ENCODE measurements around the gene WASHC3.
A peak's percentile ranks its signal among the peaks of the same experiment; 100 is the strongest.
"Not testable (repeated sequence)": the region's sequence is repeated elsewhere in the genome, so short reads cannot be mapped to it uniquely, and the experiment has no call there.

WASHC3 gene, protein sequence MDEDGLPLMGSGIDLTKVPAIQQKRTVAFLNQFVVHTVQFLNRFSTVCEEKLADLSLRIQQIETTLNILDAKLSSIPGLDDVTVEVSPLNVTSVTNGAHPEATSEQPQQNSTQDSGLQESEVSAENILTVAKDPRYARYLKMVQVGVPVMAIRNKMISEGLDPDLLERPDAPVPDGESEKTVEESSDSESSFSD

DNA sequence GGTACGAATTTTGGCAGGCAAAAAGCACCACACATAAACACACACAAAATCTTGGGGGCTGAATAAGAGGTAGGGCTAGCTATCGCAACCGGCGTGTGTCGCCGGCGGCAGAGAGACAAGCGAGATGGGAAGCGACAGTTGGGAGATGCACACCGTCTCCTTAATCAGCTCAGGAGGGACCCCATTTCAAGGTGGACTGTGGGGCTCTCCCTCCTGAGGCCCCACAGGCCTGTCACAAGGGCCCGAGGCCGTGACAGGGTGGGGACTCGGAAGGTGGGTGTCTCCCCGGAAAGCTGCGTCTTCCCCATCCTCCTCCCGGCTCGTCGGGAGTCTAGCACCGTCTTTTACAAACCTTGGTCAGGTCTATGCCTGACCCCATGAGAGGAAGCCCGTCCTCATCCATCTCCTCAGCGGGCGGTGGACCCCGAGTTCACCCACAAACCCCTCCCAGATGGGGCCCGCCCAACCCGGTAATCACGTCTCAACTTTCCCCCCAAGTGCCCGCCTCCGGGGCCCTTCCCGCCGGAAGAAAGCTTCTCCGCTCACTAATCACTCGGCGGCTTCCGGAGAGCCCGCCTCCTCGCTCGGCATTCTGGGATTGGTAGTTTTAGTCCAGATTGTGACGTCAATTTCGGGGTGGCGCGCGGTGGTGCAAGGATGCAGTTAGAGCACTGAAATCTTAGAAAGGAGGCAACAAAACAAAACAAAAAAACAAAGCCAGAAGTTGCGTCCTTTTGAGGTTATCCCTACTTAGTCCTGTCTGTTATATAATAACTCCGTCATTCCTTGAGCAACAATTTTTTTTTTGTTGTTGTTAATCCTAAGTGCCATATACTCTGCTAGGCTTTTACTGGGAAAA, at the start of gene WASHC3:
TSS of gene WASHC3 (minus strand) at position 432 of the 859 bp plus-strand sequence. CDS start at position 403, 29 bp downstream.
- peak within 1 kb of the TSS; percentile 63 to 90 (median 86) for H3K4me3 ChIP-seq
- H3K27ac ChIP-seq = peak within 1 kb of the TSS; percentile 35 to 97 (median 91)

DNA sequence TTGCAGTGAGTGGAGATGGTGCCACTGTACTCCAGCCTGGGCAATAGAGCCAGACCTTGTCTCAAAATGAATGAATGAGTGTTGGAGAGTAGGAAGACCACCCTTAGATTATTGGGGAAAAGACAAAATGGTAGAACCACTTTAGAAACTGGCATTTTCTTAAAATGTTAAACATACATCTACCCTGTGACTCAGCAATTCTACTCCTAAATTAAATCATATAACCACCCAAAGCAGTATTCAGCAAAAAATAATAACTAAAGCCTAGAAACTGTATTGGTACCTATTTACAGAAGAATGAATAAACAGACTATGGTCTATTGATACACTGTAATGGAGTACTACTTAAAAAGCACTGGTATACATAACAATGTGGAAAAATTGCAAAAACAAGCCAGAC, 49.0 kb upstream of the WASHC3 start:
- Histone ChIP-seq H3K27ac (no peak overlapping the region), H3K4me3 (no peak overlapping the region)

DNA sequence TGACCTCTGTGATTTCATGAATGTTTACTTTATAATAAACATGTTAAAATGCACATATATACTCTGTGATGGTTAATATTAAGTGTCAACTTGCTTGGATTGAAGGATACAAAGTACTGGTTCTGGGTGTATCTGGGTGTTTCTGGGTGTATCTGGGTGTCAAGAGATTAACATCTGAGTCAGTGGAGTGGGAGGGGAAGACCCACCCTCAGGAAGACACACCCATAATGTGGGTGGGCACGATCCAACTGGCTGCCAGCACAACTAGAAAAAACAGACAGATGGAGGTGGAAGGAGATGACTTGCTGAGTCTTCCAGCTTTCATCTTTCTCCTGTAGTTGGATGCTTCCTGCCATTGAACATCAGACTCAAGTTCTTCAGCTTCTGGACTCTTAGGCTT, 46.2 kb upstream of the WASHC3 start:
- H3K4me3 ChIP-seq = no peak overlapping the region
- no peak overlapping the region for H3K27ac ChIP-seq

DNA sequence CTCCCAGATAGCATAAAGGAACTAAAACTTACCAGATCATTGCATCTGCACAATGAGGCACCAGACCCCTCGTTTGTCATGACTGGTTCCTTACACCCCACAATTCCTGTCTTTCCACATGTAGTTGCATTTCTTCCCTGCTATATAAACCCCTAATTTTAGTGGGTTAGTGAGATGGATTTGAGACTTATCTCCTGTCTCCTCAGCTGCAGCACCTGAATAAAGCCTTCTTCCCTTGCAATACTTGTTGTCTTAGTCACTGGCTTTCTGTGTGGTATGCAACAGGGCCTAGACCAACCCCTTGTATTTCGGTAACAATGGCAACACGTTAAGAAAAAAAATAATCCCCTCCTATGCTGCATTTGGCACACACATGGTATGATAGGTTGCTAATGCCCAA, 45.1 kb upstream of the WASHC3 start:
- Histone ChIP-seq H3K4me3 (no peak overlapping the region), H3K27ac (no peak overlapping the region)

DNA sequence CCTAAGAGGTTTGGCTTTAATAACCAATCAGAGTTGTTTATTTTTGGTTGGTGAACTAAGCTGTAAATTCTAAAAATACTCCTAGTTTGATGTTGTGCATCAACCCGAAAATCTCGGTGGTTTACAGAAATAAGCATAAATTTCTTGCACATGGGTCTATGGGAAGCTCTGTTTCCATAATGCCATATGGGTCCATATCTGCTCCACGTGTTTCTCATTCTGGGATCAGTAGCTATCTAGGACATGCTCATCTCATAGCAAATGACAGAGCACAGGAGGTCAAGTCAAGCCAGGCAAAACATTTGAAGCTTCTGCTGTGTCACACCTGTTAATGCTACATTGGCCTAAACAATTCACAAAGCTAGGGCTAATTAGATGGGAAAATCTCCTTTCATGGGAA, 35.1 kb upstream of the WASHC3 start:
- Histone ChIP-seq H3K27ac (no peak overlapping the region), H3K4me3 (no peak overlapping the region)

DNA sequence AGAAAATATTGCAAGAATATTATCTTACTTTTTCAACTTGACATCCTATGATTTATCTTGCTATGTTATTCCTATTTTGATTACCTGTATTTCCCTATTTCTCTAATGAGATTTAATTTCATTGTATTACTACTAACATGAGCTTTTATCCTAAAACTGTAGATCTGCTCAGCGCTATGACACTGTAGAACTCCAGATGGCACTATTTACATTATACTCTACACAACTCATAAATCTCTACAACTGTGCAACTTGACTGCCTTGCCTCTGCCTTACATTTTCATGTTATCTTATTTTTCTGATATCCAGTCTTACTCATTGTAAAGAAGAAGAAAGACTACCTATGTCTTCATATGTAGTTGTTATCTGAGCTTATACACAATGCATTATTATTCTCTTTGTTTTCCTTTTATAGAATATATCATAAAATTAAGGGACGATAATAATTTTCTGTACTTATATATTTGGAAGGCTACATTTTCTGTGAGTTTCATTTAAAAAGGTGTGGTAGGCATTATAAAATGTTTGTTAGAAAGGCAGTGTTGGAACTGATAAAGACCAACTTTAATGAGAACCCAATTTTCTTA, 34.0 kb upstream of the WASHC3 start:
- Histone ChIP-seq H3K27ac (no peak overlapping the region), H3K4me3 (no peak overlapping the region)

DNA sequence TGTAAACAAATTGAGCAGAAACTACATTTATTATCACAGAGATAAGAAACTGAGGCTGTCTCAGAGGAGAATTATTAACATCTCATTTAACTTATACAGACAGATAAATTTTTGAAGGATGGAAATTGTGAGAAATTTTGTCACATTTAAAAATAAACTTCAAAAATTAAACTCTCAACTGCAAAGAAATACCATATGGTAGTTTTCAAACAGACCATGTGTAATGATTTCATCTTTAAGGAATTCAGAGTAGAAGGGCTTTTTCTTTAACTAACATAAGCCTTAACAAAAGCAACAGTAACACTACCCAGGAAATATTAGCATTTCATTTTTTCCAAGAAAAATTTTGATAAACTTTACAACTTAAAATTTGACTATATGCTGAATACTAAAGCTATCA, 31.5 kb upstream of the WASHC3 start:
- Histone ChIP-seq H3K27ac (peak overlapping the region in 3 of 21 experiments; percentile 0 to 46 (median 40)), H3K4me3 (no peak overlapping the region)

DNA sequence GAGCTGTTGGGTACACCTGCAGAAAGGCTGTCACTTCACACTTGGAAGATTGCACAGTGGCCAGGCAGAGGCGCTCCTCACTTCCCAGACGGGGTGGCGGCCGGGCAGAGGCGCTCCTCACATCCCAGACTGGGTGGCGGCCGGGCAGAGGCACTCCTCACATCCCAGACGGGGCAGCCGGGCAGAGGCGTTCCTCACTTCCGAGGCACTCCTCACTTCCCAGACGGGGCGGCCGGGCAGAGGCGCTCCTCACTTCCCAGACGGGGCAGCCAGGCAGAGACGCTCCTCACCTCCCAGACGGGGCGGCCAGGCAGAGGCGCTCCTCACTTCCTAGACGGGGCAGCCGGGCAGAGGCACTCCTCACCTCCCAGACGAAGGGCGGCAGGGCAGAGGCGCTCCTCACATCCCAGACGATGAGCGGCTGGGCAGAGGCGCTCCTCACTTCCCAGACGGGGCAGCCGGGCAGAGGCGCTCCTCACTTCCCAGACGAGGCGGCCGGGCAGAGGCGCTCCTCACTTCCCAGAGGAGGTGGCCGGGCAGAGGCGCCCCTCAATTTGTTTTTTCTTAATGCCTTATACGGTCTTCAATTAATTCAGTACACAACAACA, 27.5 kb upstream of the WASHC3 start:
- not testable (repeated sequence) for H3K27ac ChIP-seq, H3K4me3 ChIP-seq

DNA sequence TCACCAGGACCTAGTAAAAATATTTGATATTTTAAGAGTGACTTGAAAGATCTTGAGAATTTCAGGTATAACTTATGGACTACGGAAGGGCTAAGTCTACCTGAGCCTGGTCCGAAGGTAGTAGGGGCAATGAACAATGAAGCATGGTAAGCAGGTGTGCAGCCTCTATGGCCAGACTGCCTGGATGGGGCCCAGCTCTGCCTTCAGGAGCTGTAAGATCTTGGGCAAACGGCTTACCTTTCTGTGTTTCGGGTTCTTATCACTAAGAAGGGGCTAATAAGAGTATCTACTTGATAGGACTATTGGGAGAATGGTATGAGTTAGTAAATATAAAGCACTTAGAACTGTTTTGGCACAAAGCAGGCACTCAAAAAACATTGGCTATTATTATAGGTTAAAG, 19.1 kb upstream of the WASHC3 start:
- H3K4me3 ChIP-seq = no peak overlapping the region
- H3K27ac ChIP-seq = no peak overlapping the region

DNA sequence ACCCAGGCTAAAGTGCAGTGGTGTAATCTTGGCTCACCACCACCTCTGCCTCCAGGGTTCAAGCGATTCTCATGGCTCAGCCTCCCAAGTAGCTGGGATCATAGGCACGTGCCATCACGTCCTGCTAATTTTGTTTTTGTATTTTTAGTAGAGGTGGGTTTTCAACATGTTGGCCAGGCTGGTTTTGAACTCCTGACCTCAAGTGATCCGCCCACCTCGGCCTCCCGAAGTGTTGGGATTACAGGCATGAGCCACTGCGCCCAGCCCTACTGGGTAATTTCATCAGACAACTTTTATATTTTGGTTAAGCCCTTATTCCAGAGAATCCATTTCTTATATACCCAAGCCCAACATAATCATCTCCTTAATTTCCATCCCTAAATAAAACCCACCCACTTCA, 10.3 kb upstream of the WASHC3 start:
- H3K4me3 ChIP-seq, H3K27ac ChIP-seq: not testable (repeated sequence)

DNA sequence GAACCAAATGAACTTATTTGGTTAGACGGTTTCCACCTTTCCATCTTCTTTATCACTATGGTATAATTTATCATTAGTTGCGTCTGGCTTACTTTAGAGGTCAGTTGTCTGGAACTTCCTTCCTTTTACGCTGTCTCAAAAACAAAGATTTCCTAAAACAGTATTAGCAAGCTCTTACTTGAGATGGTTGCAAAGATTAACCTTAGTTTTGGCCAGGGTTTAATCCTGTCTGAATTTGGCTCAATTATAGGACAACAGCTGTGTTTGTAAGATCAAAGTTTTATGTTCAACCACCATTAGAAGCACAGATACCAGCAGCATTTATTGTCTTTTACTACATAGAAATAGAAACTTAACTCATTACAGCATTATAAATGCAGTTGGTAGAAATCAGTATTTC, 7.9 kb upstream of the WASHC3 start:
- H3K27ac ChIP-seq = peak overlapping the region in 2 of 21 experiments; percentile 6 to 13

DNA sequence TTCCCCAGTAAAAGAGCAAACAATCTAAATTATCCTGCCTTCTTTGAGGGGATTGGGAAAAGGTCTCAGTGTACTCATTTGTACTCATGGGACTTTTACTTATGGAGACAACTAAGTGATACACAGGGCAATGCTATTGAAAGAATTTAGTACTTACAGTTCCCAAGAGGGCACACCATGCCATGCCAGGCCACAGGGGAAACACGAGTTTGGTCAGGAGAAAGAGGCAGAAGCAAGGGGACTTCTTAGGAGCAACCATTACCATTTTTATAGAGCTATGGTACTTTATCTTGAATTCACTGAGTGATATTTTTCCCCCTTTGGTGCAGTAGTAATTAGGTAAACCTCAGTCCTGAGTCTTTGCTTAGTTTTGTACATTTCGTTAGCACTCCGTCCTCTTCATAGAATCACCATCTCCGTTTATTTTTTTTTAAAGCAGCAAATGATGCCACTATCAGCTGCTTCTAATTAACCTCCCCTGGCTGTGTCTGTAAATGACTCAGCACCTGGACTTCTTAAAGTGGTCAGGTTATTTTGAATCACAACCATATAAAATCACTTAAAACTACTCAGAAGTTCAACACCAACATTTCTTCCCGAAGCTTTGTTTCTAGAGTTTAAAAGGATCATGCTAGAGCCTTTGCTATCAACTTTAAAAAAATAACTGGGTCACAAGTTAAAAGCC, 5.9 kb upstream of the WASHC3 start:
- Histone ChIP-seq H3K4me3 (no peak overlapping the region), H3K27ac (peak overlapping the region in 1 of 21 experiments; percentile 9)

More for the DNA sequence above, 7.9 kb upstream of the WASHC3 start:
- H3K4me3 ChIP-seq = no peak overlapping the region

DNA sequence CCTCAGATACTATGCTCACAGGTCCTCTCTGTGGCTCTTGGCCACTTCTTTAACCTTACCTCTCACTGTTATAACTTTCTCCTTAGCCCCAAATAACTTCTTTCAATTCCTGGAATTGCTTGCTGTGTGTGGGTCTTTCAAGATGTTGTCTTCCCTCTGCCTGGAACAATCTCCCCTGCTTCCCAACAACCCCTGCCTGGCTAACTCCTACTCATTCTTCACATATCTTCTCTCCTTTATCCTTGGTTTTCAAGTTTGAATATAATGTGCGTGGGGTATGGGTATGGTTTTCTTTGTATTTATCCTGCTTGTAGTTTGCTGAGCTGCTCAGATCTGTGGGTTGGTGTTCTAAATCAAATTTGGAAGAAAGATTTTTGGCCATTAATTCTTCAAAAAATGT, 2.7 kb upstream of the WASHC3 start:
- no peak overlapping the region for H3K27ac ChIP-seq
- no peak overlapping the region for H3K4me3 ChIP-seq

DNA sequence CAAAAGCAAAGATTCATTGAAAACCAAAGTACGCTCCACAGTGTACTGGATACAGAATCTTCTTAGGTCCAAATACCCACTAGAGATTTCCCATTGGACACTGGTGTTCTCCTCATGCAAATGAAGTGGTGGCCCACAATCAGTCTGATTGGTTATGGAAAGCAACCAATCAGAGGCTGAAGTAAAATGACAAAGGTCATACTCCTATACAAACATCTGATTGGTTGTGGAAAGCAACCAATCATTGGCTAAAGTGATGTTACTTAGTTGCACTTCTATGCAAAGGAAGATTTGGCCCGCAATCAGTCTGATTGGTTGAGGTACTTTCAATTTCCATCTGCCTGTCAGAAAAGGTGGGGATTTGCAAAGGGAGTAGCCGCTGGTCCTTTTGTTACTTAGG, 1.3 kb upstream of the WASHC3 start:
- no peak overlapping the region for H3K4me3 ChIP-seq
- no peak overlapping the region for H3K27ac ChIP-seq

DNA sequence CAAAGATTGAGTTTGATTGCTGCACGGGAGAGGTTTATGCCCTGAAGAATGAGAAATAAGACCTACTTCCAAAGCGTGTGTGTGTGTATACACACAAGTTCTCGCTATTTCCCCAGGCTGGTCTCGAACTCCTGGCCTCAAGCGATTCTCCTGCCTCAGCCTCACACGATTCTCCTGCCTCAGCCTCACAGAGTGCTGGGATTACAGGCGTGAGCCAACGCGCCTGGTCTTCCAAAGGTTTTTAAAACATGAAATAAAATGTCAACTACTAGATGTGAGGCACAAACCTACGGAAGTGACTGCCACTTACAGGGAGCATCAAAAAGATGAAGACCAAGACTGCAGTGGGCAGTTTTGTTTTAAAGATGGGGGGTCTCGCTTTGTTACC, 622 bp upstream of the WASHC3 start:
- peak overlapping the region in 2 of 21 experiments; percentile 93 to 97 for H3K27ac ChIP-seq

DNA sequence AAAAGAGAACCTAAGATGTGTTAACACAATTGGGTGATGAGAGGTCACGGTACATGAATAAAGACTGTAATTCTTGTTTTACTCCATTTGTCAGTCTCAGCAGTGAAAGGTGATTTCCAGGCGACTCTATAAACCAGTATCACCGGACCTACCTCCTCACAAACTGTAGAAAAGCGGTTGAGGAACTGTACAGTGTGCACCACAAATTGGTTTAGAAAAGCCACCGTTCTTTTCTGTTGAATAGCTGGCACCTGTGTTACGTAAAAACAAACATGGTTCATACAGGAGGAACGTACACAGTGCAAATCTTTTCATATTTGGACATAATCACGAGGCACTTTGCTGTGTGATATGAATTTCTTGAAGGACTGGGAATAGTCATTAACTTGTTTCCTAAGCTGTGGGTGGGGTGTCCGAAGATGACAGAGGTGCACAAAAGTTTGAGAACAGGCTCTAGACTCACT, 663 bp downstream of the WASHC3 start:
- Histone ChIP-seq H3K27ac (peak overlapping the region; percentile 35 to 97 (median 91)), H3K4me3 (peak overlapping the region; percentile 63 to 90 (median 86))

More for the DNA sequence above, 622 bp upstream of the WASHC3 start:
- peak overlapping the region in 2 of 7 experiments; percentile 86 to 89 for H3K4me3 ChIP-seq

DNA sequence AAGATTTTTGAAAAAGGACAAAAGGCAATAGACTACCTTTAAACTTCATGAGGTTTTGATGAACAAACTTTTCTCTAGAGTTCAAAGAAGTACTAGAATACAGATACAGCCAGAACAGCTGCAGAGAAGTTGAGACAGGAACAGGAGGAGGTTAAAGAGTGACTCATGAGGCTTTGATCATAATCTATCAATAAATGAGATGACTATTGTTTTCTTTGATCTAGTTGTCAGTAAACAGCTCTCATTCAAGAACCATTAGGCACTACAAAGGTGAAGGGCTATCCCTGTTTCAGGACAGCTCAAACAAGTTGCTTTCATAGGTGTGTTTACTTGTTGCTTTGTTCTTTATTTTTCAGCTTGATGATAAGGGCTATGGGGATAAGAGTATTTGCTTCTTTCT, 2.4 kb downstream of the WASHC3 start:
- peak overlapping the region in 3 of 21 experiments; percentile 8 to 36 (median 11) for H3K27ac ChIP-seq

DNA sequence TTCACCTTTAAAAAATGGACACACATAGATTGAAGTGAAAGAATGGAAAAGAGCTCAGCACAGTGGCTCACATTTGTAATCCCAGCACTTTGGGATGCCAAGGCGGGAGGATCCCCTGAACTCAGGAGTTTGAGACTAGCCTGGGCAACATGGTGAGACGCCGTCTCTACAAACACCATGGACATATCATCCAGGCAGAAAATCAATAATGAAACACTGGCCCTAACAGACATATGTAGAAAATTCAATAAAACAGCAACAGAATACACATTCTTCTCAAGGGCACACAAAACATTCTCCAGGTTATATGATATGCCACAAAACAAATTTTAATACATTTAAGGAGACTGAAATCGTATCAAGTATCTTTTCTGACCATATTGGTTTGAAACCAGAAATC, 7.4 kb downstream of the WASHC3 start:
- no peak overlapping the region for H3K4me3 ChIP-seq
- no peak overlapping the region for H3K27ac ChIP-seq

More for the DNA sequence above, 2.4 kb downstream of the WASHC3 start:
- H3K4me3 ChIP-seq = no peak overlapping the region

DNA sequence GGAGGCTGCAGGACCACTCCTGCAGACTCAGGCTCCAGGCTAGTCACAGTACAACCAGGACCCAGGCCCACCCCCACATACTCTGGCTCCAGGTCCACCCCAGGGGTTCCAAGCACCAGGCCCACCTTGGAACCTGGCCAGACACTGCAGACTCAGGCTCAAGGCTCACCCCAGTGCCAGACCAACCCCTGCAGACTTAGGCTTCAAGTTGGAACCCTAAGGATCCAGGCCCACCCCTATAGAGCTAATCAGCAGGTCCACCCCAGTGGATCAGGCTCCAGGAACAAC, 8.8 kb downstream of the WASHC3 start:
- H3K27ac ChIP-seq = no peak overlapping the region

More for the DNA sequence above, 8.8 kb downstream of the WASHC3 start:
- no peak overlapping the region for H3K4me3 ChIP-seq

Measured in skin epidermis (tissue), 12 donors.